Astrocyte of the hippocampus (primary cell): ENCODE measurements around the gene CFLAR.
"Not testable (repeated sequence)": the region's sequence is repeated elsewhere in the genome, so short reads cannot be mapped to it uniquely, and the experiment has no call there.

Source experiments
- DNase-seq: peaks from one replicate; pipeline ENCODE4 v3.0.0; 2011; ENCODE audit warnings: low read depth, low spot score

CFLAR gene

DNA sequence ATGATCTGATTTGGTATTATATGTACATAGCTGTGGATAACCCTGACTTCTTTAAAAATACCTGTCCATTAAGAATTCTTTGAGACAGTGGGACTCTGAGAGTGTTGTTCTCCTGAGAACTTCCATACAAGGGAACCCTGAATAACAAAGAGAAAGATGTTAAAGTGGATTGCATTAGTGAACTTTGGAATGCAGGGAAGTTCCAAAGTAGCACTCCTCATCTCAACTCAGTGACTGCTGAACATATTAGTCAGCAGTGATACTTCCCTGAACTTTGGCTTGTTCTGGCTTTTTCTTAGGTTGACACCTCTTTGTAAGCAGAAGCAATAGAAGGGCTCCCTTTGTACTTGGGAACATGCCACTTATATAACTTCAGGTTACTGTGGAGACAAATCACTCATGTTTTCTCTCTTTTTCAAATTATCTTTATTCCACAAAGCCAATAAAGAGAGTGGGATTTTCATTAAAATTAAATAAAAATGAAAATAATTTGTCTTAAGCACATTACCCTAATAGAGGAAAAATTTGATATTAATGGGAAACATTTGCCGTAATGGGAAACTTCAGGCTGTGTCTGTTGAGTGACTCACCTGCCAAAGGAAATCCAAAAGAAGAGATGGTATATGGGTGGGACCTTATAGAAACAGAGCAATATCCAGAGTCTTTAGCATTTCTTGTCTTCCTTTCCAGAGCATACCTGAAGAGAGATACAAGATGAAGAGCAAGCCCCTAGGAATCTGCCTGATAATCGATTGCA is 33.3 kb downstream of the CFLAR start:
- DNase-seq: peak; percentile 88

DNA sequence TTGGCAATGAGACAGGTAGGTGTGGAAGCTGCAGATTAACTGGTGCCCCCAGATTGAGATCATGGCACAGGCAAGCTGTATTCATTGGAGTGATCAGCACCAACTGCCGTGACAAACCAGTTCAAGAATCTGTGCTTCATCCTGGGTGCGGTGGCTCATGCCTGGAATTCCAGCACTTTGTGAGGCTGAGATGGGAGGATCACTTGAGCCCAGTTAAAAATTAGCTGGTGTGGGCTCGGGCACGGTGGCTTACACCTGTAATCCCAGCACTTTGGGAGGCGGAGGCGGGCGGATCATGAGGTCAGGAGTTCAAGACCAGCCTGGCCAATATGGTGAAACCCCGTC is 33.8 kb downstream of the CFLAR start:
- DNase-seq: peak; percentile 80

DNA sequence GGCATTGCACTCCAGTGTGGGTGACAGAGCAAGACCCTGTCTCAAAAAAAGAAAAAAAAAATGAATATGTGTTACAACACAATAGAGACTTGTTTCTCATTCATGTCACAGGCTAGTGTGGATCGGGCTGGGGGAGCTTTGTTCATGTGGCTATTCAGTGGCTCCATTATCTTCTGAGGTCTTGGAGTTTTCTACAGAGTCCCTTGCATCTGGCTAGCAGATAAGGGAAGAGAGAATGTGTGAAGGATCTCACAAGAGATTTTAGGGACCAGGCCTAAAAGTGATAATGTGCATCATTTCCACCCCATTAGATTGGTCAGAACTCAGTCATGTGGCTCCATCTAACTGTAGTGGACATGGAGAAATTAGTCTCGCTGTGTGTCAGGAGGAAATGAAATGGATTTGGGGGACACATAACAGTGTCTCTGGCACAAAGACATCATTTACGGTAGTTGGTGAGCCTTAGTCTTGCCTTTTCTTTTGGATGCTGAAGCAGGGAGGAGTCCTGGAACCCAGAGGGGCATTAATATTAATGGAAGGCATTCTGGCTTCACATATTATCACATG is 34.6 kb downstream of the CFLAR start:
- DNase-seq: no peak

DNA sequence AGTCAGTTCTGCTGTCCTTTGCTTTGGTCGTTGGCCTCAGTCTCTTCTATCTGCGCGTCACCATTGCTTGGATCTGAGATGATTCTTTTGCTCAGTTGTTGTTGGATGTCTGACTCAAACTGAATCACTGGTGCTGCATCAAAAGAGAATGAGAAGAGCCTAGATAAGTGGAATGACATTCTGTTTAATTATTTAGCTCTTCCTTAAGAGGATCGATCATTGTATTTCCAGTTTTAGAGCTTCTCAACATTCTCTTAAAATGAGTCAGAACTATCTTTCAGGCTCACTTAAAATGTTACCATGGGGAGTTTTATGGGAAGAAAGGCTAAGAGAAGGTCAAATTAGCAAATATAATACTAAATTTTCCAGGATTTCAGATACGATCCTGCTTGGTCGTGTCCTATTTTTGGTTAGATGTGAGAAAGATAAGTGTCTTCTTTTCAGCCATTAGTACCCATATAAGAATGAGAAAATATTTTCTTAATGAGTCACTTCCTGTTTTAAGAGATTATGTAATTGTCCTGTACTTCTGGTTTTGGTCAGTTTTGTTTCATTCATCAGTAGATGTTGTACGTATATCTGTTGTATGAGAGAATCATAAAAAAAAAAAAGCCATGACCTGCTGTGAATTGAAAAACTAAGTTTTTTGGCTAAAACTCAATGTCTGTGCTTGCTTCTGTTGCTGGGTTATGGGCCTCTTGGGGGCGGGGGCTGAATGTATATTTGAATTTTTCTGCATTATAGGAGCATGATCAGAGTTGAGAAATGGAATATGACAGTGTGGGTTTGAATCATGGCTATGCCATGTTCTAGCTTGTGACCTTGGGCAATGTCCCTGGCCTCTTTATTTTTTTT is 35.4 kb downstream of the CFLAR start:
- DNase-seq: peak; percentile 64

DNA sequence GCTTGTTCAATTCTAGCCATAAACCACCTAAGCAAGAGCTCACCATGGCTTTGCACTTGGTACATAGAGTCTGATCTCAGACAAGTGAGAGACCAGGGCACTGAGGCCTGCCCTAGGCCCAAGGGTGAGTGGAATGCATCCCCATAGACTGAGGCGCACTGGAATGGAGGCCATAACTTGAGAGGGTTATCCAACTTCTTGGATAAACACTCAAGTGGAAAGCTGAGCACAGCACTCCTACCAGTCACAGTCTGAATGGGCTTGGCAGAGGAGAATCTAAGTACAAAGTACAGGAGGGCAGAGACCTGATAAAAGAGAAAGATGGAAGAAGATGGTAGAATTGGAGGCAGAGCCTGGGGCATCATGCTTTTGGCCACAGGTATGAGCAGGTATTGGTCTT is 36.6 kb downstream of the CFLAR start:
- DNase-seq: no peak

DNA sequence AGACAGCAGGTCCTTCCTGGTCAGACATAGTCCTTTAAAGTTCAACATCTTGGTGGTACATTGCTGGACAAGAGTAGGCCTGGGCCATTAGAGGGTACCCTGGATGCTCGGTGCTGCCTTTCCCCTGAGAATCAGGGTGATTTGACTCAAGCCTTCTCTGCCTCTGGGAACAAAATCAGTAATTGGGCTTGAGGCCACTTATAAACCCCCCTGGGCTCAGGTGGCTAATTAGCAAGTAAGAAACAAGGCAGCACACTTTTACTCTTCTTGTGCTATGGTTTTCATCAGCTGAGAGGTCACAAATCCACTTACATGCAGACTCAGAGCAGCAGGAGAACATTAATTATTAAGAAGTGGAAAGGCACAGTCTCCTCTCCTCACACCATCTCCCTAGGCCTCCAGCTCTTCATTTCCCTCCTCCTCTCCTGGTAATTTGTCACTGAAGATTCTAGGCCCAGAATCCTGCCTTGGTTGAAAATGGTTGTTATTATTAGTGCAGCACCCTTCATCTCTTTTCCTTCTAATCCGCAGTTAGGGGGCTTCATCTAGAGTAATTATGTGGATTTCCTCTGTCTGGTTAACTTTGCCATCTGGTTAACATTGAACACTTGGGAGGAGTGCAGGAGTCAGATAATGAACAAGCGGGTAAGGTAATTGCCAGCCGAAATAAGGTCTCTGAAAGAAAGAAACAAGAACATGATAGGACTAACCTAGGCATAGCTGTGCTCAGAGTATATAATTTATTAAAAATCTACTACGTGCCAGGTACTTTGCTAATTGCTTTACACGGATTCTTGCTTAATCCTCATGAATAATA is 37.2 kb downstream of the CFLAR start:
- DNase-seq: no peak

DNA sequence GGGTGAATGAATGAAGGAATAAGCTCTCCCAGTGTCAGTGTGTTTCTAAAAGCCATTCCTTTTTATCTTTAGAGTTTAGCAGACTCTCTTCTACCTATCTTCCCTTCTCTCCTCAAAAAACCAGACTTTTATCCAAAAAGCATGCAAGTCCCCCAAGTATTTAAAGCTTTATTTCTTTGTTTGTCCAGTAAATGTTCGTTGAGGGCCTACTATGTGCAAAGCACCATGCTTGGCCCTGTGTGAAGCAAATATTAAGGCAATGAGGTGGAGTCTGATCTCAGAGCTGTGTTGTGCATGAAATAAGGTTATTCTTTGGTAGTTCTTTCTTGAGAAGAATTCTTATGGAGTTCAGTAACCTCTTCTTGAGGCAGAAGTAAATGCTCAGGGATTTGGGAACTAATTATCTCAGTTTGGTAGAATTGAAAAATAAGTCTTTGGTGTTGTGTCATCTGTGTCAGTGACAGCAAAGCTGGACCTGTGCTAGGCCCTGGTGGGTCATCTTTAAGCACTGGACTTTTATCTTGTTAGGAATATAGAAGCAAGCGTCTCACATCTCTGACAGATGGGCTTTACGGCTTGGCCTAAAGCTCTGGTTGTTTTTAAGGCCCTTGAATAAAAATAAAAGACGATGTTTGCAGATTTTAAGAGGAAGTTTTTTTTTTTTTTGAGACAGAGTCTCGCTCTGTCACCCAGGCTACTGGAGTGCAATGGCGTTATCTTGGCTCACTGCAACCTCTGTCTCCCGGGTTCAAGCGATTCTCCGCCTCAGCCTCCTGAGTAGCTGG is 38.8 kb downstream of the CFLAR start:
- no peak for DNase-seq

DNA sequence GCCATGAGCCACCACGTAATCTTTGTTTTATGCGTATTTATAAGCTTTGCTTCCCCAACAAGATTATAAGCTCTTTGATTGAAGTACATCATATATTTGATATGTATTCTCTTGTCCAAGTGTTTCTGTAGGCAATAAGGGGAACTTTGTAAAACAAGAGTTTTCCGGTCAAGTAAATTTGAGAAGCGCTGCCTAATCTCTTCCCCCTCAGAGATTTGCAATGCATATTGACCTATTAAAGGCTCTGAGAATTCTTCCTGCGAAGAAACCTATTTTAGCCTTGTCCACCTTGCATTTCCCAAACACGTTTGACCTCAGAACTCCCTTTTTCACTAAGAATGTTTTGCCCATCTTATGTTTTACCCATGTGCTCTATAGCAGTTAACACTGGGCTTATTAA is 40.1 kb downstream of the CFLAR start:
- DNase-seq: no peak

DNA sequence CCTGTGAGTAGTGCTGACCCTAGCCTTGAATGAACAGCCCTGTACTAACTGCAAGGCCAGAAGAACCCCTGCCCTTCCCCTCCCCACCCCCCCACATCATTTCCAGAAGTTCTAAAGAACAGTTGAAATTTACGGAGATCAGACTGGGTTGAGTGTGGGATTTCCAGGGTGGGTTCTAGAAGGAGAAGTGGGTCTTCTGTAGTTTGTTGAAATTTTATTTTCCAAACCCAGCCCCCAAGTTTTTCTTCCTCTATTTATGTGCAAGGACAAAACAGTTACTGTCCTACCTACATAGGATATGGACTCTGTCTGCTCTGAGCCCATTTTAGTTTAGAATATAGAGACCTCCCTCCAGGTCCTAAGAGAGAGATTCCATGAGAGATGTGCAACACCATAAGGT is 40.7 kb downstream of the CFLAR start:
- DNase-seq: no peak

DNA sequence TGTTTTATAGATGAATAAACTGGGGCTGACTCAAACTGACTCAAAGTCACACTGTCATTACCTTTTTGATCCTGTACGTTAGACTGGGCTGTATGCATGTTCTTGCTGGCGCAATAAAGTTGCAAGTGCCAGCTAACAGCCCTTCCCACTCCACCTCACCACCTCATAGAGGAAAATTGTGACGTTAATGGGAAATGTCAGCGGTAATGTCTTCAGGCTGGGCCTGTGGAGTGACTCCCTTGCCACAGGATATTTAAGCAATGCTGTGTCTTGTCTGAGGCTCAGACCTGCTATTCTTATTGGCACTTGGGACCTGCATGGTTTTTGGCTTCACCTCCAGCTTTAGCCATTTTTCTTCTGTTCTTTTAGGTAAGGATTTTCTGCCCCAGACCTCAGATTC is 41.7 kb downstream of the CFLAR start:
- DNase-seq: no peak

DNA sequence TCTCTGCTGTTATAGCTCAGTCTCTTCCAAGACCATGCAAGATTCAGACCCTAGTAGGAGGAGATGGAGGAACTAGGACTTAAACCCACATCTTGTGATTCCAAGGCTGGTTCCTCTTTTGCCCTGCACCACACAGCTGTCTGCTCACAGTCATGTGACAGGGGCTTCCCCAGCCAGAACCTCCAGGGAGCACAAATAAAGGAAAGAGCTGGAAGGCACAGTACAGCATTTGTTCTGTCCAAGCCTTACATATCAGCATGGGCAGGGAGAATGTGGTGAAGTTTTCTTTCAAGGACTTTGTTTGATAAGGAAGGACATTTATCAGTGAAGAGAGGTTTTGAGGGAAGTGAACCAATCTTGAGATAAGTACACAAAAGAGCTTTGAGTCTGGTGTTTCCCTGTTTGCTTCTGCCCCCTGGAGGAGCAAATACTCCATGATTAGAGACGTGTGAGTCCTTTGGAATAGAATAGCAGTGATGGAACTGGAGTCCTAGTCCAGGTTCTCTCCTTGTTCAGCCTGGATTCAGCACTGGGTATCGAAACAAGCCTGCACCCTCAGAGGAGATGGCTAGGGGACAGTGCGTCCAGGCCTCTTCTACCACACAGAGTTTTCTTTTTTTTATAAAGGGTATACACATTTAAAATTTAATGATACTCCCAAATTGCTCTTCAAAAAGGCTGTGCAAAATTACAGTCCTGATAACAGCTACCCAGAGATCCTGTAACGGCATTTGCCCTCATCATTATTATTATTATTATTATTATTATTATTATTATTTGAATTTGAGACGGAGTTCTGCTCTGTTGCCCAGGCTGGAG is 42.4 kb downstream of the CFLAR start:
- DNase-seq: peak; percentile 85

DNA sequence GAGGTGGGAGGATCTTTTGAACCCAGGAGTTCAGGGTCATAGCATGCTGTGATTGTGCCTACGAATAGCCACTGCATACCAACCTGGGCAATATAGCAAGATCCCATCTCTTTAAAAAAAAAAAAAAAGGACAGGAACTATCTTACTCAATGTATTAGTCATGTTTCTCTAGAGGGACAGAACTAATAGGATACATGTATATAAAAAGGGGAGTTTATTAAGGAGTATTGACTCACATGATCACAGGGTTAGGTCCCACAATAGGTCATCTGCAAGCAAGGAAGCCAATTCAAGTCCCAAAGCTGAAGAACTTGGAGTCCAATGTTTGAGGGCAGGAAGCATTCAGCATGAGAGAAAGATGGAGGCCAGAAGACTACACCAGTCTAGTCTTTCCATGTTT is 48.2 kb downstream of the CFLAR start:
- DNase-seq: no peak

DNA sequence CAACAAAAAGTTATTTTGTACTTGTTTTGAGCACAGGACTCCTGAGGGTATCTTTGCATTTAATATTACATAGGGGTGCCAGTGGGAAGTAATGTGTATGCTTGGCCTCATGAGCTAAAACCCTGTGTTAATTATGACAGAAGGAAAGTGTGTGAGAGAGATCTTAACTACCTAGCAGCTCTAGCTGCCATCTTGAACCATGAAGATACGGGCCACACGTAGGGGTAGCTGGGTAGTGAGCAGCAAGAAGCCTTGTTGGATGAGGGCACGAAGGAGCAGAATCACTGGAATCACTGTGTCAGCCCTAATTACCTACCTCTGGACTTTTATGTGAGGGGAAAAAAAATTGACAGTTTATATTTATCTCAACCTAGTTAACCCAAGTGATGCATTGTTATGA is 51.6 kb downstream of the CFLAR start:
- DNase-seq: no peak

DNA sequence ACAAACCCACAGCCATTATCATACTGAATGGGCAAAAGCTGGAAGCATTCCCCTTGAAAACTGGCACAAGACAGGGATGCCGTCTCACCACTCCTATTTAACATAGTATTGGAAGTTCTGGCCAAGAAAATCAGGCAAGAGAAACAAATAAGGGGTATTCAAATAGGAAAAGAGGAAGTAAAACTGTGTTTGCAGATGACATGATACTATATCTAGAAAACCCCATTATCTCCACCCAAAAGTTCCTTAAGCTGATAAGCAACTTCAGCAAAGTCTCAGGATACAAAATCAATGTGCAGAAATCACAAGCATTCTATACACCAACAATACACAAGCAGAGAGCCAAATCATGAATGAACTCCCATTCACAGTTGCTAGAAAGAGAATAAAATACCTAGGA is 52.5 kb downstream of the CFLAR start:
- DNase-seq: not testable (repeated sequence)

DNA sequence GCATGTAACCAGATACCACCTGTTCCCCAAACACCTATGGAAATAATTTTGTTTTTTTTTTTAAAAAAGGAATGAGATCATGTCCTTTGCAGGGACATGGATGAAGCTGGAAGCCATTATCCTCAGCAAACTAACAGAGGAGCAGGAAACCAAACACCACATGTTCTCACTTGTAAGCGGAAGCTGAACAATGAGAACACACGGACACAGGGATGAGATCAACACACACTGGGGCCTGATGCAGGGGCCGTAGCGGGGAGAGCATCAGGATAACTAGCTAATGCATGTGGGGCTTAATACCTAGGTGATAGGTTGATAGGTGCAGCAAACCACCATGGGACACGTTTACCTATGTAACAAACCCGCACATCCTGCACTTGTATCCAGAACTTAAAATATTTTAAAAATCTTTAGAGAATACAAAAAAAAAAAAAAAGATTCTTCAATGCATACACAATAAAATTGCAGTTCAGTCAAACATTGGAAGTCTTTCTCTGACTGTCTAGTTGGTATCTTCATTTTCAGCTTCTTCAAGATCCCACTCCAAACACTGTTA is 55.4 kb downstream of the CFLAR start:
- DNase-seq: no peak

DNA sequence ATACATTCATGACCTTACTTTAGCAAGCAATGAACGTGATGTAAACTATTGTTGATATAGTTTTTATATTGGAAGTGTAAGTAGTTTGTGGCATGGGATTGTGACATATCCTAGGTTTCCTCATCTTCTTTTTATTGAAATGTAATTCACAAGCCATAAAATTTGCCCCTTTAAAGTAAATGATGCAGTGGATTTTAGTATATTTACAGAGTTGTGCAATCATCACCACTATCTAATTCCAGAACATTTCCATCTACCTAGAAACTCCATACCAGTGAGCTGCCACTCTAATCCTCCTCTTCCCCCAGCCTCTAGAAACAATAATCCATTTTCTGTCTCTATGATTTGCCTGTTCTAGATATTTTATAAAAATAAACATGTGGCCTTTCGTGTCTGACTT is 56.3 kb downstream of the CFLAR start:
- DNase-seq: no peak

DNA sequence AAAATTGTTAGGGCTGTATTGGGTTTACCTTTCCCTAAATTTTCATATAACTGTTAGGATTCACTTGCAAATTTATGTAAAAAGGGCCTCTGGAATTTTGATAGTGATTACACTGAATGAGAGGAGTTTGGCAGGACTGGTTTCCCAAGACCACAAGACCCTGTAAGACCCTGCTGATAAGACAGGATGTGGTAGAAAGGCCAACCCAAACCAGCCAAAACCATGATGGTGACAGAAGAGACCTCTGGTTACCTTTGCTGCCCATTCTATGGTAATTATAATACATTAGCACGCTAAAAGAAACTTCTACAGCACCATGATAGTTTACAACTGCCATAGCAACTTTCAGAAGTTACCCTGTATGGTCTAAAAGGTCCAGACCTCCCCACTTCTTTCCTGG is 58.7 kb downstream of the CFLAR start:
- no peak for DNase-seq

DNA sequence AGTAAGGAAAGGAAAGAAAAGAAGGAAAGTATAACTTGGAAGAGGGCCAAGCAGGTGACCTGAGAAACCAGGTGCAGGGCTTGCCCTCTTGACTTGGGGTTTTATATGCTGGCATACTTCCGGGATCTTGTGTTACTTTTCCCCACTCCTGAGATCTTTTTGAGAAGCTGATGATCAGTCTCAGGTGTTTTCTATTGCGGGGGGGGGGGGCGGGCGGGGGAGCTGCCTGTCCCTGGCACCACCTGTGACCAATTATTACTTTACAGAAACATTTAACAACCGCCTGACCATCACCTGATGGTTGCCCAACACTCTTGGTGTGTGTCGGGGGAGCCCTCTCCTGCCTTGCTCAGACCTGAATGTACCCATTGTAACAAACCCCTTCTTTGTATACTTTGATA is 60.1 kb downstream of the CFLAR start:
- no peak for DNase-seq

DNA sequence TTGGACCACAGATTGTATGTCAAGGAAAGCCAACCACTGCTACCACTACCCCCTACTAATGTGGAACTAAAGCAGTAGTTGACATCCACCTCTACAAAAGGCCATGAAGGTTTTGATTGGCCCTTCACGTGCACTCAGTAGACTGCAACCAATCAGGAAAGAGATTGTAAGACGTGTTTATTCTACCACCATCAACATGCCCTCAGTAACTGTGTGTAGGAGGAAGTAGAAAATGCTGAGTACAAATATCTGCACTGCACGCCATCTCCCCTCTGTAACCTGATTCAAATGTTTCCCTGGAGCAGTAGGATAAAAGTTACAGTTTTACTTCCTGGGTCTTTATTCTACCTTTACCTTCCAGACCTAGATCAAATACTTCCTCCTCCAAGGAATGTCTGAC is 64.0 kb downstream of the CFLAR start:
- DNase-seq: no peak
